Measurements from ENCODE around the gene SELPLG.

Gene SELPLG

GRCh38 chr12:108618079-108618952, 15.4 kb downstream of the SELPLG start:
- peak; percentile 59 to 68 for DNase-seq

- DNase-seq, result peak in 1 of 2 donors; percentile 12
These were observed 16.5 kb downstream of the SELPLG start for GRCh38 chr12:108616941-108617858.

GRCh38 chr12:108616359-108616758, 17.3 kb downstream of the SELPLG start:
- no peak for DNase-seq

- DNase-seq, result no peak
These were observed 17.8 kb downstream of the SELPLG start for GRCh38 chr12:108615918-108616317.

GRCh38 chr12:108614639-108615038, 19.1 kb downstream of the SELPLG start:
- no peak for DNase-seq

- DNase-seq, result no peak
These were observed 19.7 kb downstream of the SELPLG start for GRCh38 chr12:108614041-108614440.

GRCh38 chr12:108613548-108613947, 20.1 kb downstream of the SELPLG start:
- no peak for DNase-seq

- no peak for DNase-seq
These were observed 20.9 kb downstream of the SELPLG start for GRCh38 chr12:108612788-108613282.

- no peak for DNase-seq
These were observed 21.7 kb downstream of the SELPLG start for GRCh38 chr12:108611884-108612415.

GRCh38 chr12:108610856-108611605, 22.7 kb downstream of the SELPLG start:
- no peak for DNase-seq

- DNase-seq, result no peak
These were observed 23.3 kb downstream of the SELPLG start for GRCh38 chr12:108610336-108610815.

- DNase-seq, result no peak
These were observed 24.0 kb downstream of the SELPLG start for GRCh38 chr12:108609537-108610335.

- no peak for DNase-seq
These were observed 25.1 kb downstream of the SELPLG start for GRCh38 chr12:108608616-108609015.

GRCh38 chr12:108607981-108608600, 25.6 kb downstream of the SELPLG start:
- no peak for DNase-seq

GRCh38 chr12:108606492-108606891, 27.2 kb downstream of the SELPLG start:
- DNase-seq, result no peak

GRCh38 chr12:108605690-108606406, 27.8 kb downstream of the SELPLG start:
- DNase-seq, result no peak

GRCh38 chr12:108605000-108605689, 28.5 kb downstream of the SELPLG start:
- DNase-seq, result no peak

- no peak for DNase-seq
These were observed 29.3 kb downstream of the SELPLG start for GRCh38 chr12:108604208-108604941.

- DNase-seq, result no peak
These were observed 30.0 kb downstream of the SELPLG start for GRCh38 chr12:108603743-108604142.

All from hippocampal formation (tissue), 2 donors.